K562 (cell line): ENCODE results near the gene TNFSF15. TPM values are rescaled to one million over a fixed set of nuclear protein-coding genes. Genes with fewer than 3 reads are reported as not detected.

Source experiments
- ATAC-seq: fragments of 200-7000 bp; cut with Tn5 transposase; 3 replicates; pipeline ENCODE4 v1.9.1; 2020; ENCODE audit warnings: moderate library complexity
- BruUV-seq: library from RNA; stranded (reverse); fragments of 400-500 nt; replicated peaks from 2 replicates; lab custom pipeline; 2021; lab: Mats Ljungman, UMichigan
- CTCF ChIA-PET: fragments of 300-600 bp; formaldehyde crosslinking; extraction: SDS; loops from one replicate; lab custom pipeline; 2021; ENCODE audit warnings: low intra/inter-chr PET ratio; lab: Yijun Ruan, JAX
- POLR2A ChIA-PET: fragments of 300-600, 350-650 bp; sonication (Branson Sonifier 250); formaldehyde crosslinking; extraction: SDS; loops from one replicate; lab custom pipeline; 2021; ENCODE audit warnings: antibody characterized with exemption, inconsistent platforms; lab: Yijun Ruan, JAX
- DNase-seq, 4 experiments: peaks; one replicate each; pipeline versions ENCODE4 v3.0.0 to v3.0.0-alpha.2; 2011 to 2018; ENCODE audit warnings: low spot score in 3 of 4, mixed read lengths in 3 of 4; ENCODE audit errors: extremely low read depth in 1 of 4
- FAIRE-seq: peaks from 2 replicates; lab custom pipeline; 2011; peaks lifted over from hg19 to GRCh38; lab: Jason Lieb, UNC
- H2AFZ ChIP-seq: 2 replicates; pipeline ENCODE4 v1.6.0; 2011; ENCODE audit warnings: low read depth, low read length, control low read depth, inconsistent platforms
- H3K27ac ChIP-seq: fragments of 200-600 bp; 3 replicates; pipeline ENCODE4 v1.8.0; 2011; ENCODE audit warnings: low read depth, mild to moderate bottlenecking, control low read depth, inconsistent platforms, low read length, moderate library complexity, mixed read lengths; ENCODE audit errors: extremely low read depth
- H3K27me3 ChIP-seq, 2 experiments: fragments of 300-600 bp in 1 of 2; 2 replicates in 1 of 2; 3 replicates in 1 of 2; pipeline versions ENCODE4 v1.6.0 to v1.8.0; 2011; ENCODE audit warnings: inconsistent platforms in 2 of 2, low read length in 2 of 2, mild to moderate bottlenecking in 1 of 2, mixed read lengths in 1 of 2, moderate library complexity in 1 of 2; ENCODE audit not compliant: control insufficient read depth in 2 of 2, insufficient read depth in 2 of 2
- H3K36me3 ChIP-seq: fragments of 300-600 bp; 3 replicates; pipeline ENCODE4 v1.8.0; 2011; ENCODE audit warnings: mild to moderate bottlenecking, low read length, inconsistent platforms; ENCODE audit not compliant: control insufficient read depth, insufficient read depth
- H3K4me1 ChIP-seq, 2 experiments: fragments of 200-600 bp in 1 of 2; replicated peaks in 1 of 2; 2 replicates in 1 of 2; 3 replicates in 1 of 2; pipeline versions ENCODE4 v1.5.1 to v1.8.0; 2011; ENCODE audit warnings: inconsistent platforms in 2 of 2, low read length in 2 of 2, mild to moderate bottlenecking in 1 of 2, mixed read lengths in 1 of 2, moderate library complexity in 1 of 2; ENCODE audit not compliant: control insufficient read depth in 2 of 2, insufficient read depth in 2 of 2
- H3K4me2 ChIP-seq: 2 replicates; pipeline ENCODE4 v1.6.1; 2011; ENCODE audit warnings: low read length, control low read depth, inconsistent platforms, mixed read lengths; ENCODE audit not compliant: insufficient read depth
- H3K4me3 ChIP-seq: fragments of 200-600 bp; sonication (generic), shearing (Covaris generic); 2 replicates; pipeline ENCODE4 v1.5.1; 2016; ENCODE audit warnings: control low read depth, inconsistent platforms
- H3K79me2 ChIP-seq: fragments of 200-600 bp; 3 replicates; pipeline ENCODE4 v1.8.0; 2011; ENCODE audit warnings: low read length, inconsistent platforms; ENCODE audit not compliant: control insufficient read depth, insufficient read depth
- H3K9ac ChIP-seq, 2 experiments: 2 replicates each; pipeline versions ENCODE4 v1.6.0 to v1.6.1; 2011; ENCODE audit warnings: low read depth in 2 of 2, low read length in 2 of 2, control low read depth in 1 of 2, inconsistent platforms in 1 of 2, mild to moderate bottlenecking in 1 of 2, mixed read lengths in 1 of 2; ENCODE audit not compliant: insufficient read depth in 1 of 2
- H3K9me1 ChIP-seq: one replicate; pipeline ENCODE4 v1.6.0; 2011; ENCODE audit warnings: inconsistent platforms, mild to moderate bottlenecking, low read length, moderate library complexity; ENCODE audit not compliant: control insufficient read depth, insufficient read depth
- H3K9me3 ChIP-seq: replicated peaks from 2 replicates; pipeline ENCODE4 v1.5.1; 2011; ENCODE audit warnings: low read depth, low read length, inconsistent platforms; ENCODE audit not compliant: control insufficient read depth, insufficient read depth
- H4K20me1 ChIP-seq: replicated peaks from 2 replicates; pipeline ENCODE4 v1.6.1; 2011; ENCODE audit warnings: low read length, inconsistent platforms, mixed read lengths; ENCODE audit not compliant: control insufficient read depth, insufficient read depth
- CC2D1A ChIP-seq: fragments of 450-650 bp; IDR thresholded peaks from 2 replicates; pipeline ENCODE4 v1.6.1; 2017; ENCODE audit warnings: mild to moderate bottlenecking
- E2F4 ChIP-seq: sonication (generic); formaldehyde crosslinking; IDR thresholded peaks from 2 replicates; pipeline ENCODE4 v1.8.0; 2022; ENCODE audit warnings: mild to moderate bottlenecking, low read depth, missing genetic modification reagents
- ESRRB ChIP-seq: fragments of 250-450 bp; sonication (Bioruptor Pico); IDR thresholded peaks from 2 replicates; pipeline ENCODE4 v1.5.0; 2020; ENCODE audit warnings: mild to moderate bottlenecking, moderate library complexity, borderline replicate concordance
- GATAD2B ChIP-seq: fragments of 450-650 bp; IDR thresholded peaks from 2 replicates; pipeline ENCODE4 v1.6.1; 2017; ENCODE audit warnings: mild to moderate bottlenecking, borderline replicate concordance
- HDAC1 ChIP-seq, 2 experiments: fragments of 450-650 bp; IDR thresholded peaks; 2 replicates each; pipeline ENCODE4 v1.6.1; 2016 to 2017; ENCODE audit warnings: inconsistent platforms in 1 of 2, mild to moderate bottlenecking in 1 of 2, moderate library complexity in 1 of 2
- HMG20B ChIP-seq: fragments of 250-450 bp; sonication (Bioruptor Pico); IDR thresholded peaks from 2 replicates; pipeline ENCODE4 v1.5.0; 2021; ENCODE audit warnings: mild to moderate bottlenecking
- KAT8 ChIP-seq: fragments of 450-650 bp; IDR thresholded peaks from 2 replicates; pipeline ENCODE4 v1.6.1; 2016; ENCODE audit warnings: low read depth, mild to moderate bottlenecking
- LCOR ChIP-seq: sonication (generic); formaldehyde crosslinking; IDR thresholded peaks from 2 replicates; pipeline ENCODE4 v1.8.0; 2022; ENCODE audit warnings: mild to moderate bottlenecking, missing genetic modification reagents
- MAFG ChIP-seq: fragments of 450-650 bp; conservative IDR thresholded peaks from 2 replicates; pipeline ENCODE4 v1.6.1; 2016; ENCODE audit warnings: missing genetic modification characterization, missing compliant biosample characterization
- MBD2 ChIP-seq: sonication (generic); IDR thresholded peaks from 2 replicates; pipeline ENCODE4 v1.6.1; 2016; ENCODE audit warnings: low read depth, borderline replicate concordance
- MCM2 ChIP-seq: fragments of 450-650 bp; IDR thresholded peaks from 2 replicates; pipeline ENCODE4 v1.6.1; 2017; ENCODE audit warnings: low read depth, mild to moderate bottlenecking
- NFATC3 ChIP-seq: fragments of 450-650 bp; IDR thresholded peaks from 2 replicates; pipeline ENCODE4 v1.6.1; 2017; ENCODE audit warnings: mild to moderate bottlenecking
- NKRF ChIP-seq: fragments of 450-650 bp; IDR thresholded peaks from 2 replicates; pipeline ENCODE4 v1.6.1; 2016; ENCODE audit warnings: borderline replicate concordance
- PHB2 ChIP-seq: fragments of 450-650 bp; IDR thresholded peaks from 2 replicates; pipeline ENCODE4 v1.6.1; 2017; ENCODE audit warnings: low read depth
- POLR2H ChIP-seq: IDR thresholded peaks from 2 replicates; pipeline ENCODE4 v1.6.1; 2016; ENCODE audit warnings: missing genetic modification characterization, low read depth, mild to moderate bottlenecking, control low read depth, missing compliant biosample characterization, moderate library complexity
- RFX5 ChIP-seq: IDR thresholded peaks from 2 replicates; pipeline ENCODE4 v1.6.1; 2011; ENCODE audit warnings: low read depth, mild to moderate bottlenecking, improper control_type of control experiment, low read length
- SAP30 ChIP-seq: fragments of 200-600 bp; sonication (generic); IDR thresholded peaks from 2 replicates; pipeline ENCODE4 v1.6.1; 2012; ENCODE audit warnings: borderline replicate concordance, low read depth, mild to moderate bottlenecking, moderate library complexity, low read length, control low read depth, inconsistent platforms; ENCODE audit not compliant: insufficient read depth, poor library complexity, severe bottlenecking
- TAL1 ChIP-seq: fragments of 450-650 bp; IDR thresholded peaks from 2 replicates; pipeline ENCODE4 v1.6.1; 2016; ENCODE audit warnings: mild to moderate bottlenecking
- TCF7L2 ChIP-seq: fragments of 150-350 bp; IDR thresholded peaks from 2 replicates; pipeline ENCODE4 v1.6.1; 2016; ENCODE audit warnings: low read depth, mild to moderate bottlenecking, low read length, moderate library complexity
- ZNF12 ChIP-seq: sonication (generic); formaldehyde crosslinking; IDR thresholded peaks from 2 replicates; pipeline ENCODE4 v1.4.0; 2020; ENCODE audit warnings: mild to moderate bottlenecking, missing genetic modification reagents
- ZNF507 ChIP-seq: conservative IDR thresholded peaks from 2 replicates; pipeline ENCODE4 v1.6.1; 2017; ENCODE audit warnings: missing genetic modification characterization, missing compliant biosample characterization
- whole genome bisulfite sequencing: fragments of 100-300 bp; shearing (Covaris generic); methylation state at CpG from one replicate; pipeline ENCODE4 v1.1.6; 2016; ENCODE audit warnings: low coverage, mixed read lengths; ENCODE audit not compliant: insufficient coverage; ENCODE audit errors: missing lambda C conversion rate; 5-methylcytosine and 5-hydroxymethylcytosine counted together
- in situ Hi-C: fragments of 300-500 bp; cut with MboI; formaldehyde crosslinking; loops from 4 replicates; pipeline ENCODE4 v1.15.0; 2018; ENCODE audit warnings: inconsistent platforms, mixed read lengths
- intact Hi-C: fragments of 100-400 bp; cut with micrococcal nuclease; formaldehyde crosslinking; loops from 2 replicates; pipeline ENCODE4 v1.14.2; 2022
- polyA plus RNA-seq, 8 experiments: library from polyadenylated mRNA; depleted of rRNA in 4 of 8; stranded (reverse) in 5 of 8; unstranded in 3 of 8; fragments of >200 nt; fragmentation: Nextera tagmentation in 2 of 8; fragmentation: Illumina TruSeq in 1 of 8; extraction: Ambion mirVana in 2 of 8; extraction: Trizol in 1 of 8; gene quantifications; 2 replicates each; pipeline versions ENCODE4 v1.2.1 to v1.2.3, GENCODE V29; 2011 to 2014; ENCODE audit warnings: inconsistent platforms in 1 of 8, missing spikeins in 1 of 8
- total RNA-seq, 7 experiments: library from RNA; depleted of rRNA in 6 of 7; stranded (reverse); fragments of >200 nt in 6 of 7; fragmentation: Illumina TruSeq in 2 of 7; extraction: Trizol in 2 of 7; gene quantifications; 2 replicates each; pipeline versions ENCODE4 v1.2.1 to v1.2.3, GENCODE V29; 2011 to 2021; ENCODE audit warnings: low replicate concordance in 1 of 7

TNFSF15 gene
- total and polyA plus RNA-seq, 9 of the 15 experiments (the other 6 are each of a cell fraction or from before 2014, with no cell fraction given), result not detected

DNA sequence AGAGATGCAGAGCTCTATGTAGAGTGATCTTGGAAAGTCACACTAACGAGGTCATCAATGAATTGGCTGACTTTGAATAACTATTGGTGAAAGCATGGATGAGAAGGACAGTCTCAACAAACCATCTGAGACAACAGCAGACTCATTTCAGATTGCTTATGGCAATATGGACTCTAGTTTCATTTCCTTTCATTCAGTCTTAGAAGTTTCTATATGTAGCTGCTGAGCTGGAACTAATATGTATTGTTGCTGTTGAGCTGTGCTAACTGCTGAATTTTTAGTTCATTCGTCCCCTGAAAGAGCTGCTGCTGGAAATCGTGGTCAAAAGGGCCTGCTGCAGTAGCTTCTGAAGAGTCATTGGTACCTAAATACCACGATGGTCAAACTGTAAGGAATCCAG lies 31.3 kb downstream of the TNFSF15 start (continued):
- TF ChIP-seq NKRF (no peak), HMG20B (CRISPR knock-in tag) (no peak)

DNA sequence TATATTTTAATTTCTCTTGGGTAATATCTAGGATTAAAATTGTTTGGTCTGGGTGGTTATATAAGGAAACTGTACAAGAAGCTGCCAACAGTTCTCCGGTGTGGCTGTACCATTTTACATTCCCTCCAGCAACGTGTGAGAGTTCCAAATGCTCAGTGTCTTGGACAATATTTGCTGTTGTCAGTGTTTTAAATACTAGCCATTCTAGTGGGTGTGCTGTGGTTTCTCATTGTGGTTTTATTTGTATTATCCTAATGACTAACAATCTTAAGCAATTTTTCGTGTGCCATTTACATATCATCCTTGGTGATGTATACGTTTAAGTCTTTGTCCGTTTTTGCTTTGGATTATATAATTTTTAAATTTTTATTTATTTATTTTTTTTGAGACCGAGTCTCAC lies 34.0 kb downstream of the TNFSF15 start:
- POLR2A ChIA-PET, result no interaction called here

More for the DNA sequence above, 34.0 kb downstream of the TNFSF15 start:
- no peak overlapping the region for H3K4me3 ChIP-seq
- no TSS peak for BruUV-seq
- TF ChIP-seq HDAC1 (IDR thresholded peaks at IDR 0.05) (no peak), TAL1 (no peak), TCF7L2 (no peak), KAT8 (no peak), MAFG (tag) (no peak), MBD2 (no peak), E2F4 (CRISPR knock-in tag) (no peak), SAP30 (no peak), MCM2 (no peak), RFX5 (no peak), GATAD2B (no peak), ZNF507 (tag) (no peak), POLR2H (tag) (no peak), LCOR (CRISPR knock-in tag) (no peak), NFATC3 (no peak), ESRRB (CRISPR knock-in tag) (no peak), PHB2 (no peak), ZNF12 (CRISPR knock-in tag) (no peak), CC2D1A (no peak)
- TF ChIP-seq, all 486 proteins: peak for 0
- Histone ChIP-seq H3K9me3 (no peaks in the 10 kb centered on the region), H3K27ac (no peak overlapping the region), H3K36me3 (no peaks in the 10 kb centered on the region), H3K9ac (no peak overlapping the region), H3K9me1 (no peaks in the 10 kb centered on the region), H3K4me2 (no peak overlapping the region), H3K27me3 (no peaks in the 10 kb centered on the region), H3K4me1 (no peaks in the 10 kb centered on the region; a peak in 1 of 5 replicates), H2AFZ (no peak overlapping the region), H3K79me2 (no peaks in the 10 kb centered on the region), H4K20me1 (no peaks in the 10 kb centered on the region)
- WGBS, result 2% methylated on average over 6 of the region's 6 CpGs
- FAIRE-seq (no peak), ATAC-seq (no peak), DNase-seq (no peak)
- intact Hi-C loops, result no loop called here
- in situ Hi-C loops, result no loop called here
- CTCF ChIA-PET, result no interaction called here
